ENCODE data around the gene FBXL13.

Gene FBXL13

DNA sequence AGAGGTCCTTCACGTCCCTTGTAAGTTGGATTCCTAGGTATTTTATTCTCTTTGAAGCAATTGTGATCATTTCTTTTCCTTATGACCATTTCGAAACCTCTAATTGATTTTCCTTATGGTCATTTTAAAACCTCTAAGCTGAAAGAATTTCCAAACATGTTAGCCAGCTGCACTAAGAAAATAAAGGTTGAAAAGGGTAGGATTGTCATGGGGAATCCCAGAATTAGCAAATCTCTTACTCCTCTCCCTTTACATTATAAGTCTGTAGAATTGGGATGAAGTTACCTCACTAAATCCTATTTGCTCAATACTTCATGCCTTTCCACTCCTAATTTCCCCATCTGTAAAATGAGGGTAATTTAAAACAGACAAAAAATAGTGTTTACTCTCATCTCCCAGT is 246.3 kb downstream of the FBXL13 start:
- Histone ChIP-seq H3K27ac (no peak overlapping the region), H2AFZ (ENCODE audit: low read depth) (no peak overlapping the region), H3K27me3 (ENCODE audit: insufficient read depth, low read depth) (no peaks in the 10 kb centered on the region), H4K20me1 (ENCODE audit: insufficient read depth) (no peaks in the 10 kb centered on the region), H3K79me2 (ENCODE audit: insufficient read depth, low read depth) (no peaks in the 10 kb centered on the region), H3K9ac (no peak overlapping the region), H3K4me1 (ENCODE audit: low read depth, poor library complexity, severe bottlenecking) (peaks cover 10% of the 10 kb centered on the region), H3K4me3 (IDR thresholded peaks at IDR 0.05; ENCODE audit: insufficient read depth, low read depth, low read length) (no peak overlapping the region), H3K4me2 (no peak overlapping the region), H3K36me3 (ENCODE audit: insufficient read depth) (no peaks in the 10 kb centered on the region)
- TF ChIP-seq, protein P1, sequence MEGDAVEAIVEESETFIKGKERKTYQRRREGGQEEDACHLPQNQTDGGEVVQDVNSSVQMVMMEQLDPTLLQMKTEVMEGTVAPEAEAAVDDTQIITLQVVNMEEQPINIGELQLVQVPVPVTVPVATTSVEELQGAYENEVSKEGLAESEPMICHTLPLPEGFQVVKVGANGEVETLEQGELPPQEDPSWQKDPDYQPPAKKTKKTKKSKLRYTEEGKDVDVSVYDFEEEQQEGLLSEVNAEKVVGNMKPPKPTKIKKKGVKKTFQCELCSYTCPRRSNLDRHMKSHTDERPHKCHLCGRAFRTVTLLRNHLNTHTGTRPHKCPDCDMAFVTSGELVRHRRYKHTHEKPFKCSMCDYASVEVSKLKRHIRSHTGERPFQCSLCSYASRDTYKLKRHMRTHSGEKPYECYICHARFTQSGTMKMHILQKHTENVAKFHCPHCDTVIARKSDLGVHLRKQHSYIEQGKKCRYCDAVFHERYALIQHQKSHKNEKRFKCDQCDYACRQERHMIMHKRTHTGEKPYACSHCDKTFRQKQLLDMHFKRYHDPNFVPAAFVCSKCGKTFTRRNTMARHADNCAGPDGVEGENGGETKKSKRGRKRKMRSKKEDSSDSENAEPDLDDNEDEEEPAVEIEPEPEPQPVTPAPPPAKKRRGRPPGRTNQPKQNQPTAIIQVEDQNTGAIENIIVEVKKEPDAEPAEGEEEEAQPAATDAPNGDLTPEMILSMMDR (conservative IDR thresholded peaks at IDR 0.05; ENCODE audit: low read depth, low read length), result no peak

DNA sequence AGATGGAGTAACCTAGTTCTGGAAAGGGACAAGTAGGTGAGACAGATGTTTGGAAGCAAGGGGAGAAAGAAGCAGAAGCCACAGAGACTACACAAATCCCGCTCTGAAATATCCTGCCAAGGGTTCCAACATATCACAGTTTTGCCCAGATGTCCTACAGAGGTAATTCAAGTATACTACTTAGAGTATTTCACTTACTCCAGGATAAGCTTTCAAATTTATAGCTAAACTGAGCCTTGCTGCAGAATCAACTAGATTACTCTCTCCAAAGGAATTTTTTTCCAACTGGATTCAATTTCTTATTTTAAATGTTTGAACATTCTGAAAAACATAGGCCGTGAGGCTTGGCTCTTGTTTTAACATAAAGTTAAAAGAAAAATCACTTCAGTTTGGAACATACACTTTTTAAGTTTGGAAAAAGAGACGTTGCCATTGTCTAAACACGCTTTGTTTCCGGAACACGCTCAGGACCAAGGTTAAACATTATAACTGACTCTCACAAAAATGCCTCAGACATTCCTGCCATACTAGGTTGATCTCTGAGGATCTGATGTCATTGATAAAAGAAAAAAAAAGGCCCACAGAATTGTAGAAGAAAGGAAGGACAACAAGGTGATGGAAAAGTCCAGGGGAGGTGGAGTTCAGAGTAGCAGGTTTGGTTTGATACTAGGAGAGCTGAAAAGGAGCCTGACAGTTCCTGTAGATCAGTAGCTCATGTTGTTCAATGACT is 251.0 kb downstream of the FBXL13 start:
- H3K4me2 ChIP-seq, result no peak overlapping the region
- H3K4me3 ChIP-seq (IDR thresholded peaks at IDR 0.05; ENCODE audit: insufficient read depth, low read depth, low read length), result no peak overlapping the region
- H2AFZ ChIP-seq (ENCODE audit: low read depth), result no peak overlapping the region
- H3K36me3 ChIP-seq (ENCODE audit: insufficient read depth), result no peaks in the 10 kb centered on the region
- H3K27me3 ChIP-seq (ENCODE audit: insufficient read depth, low read depth), result no peaks in the 10 kb centered on the region
- TF ChIP-seq, protein P1 (conservative IDR thresholded peaks at IDR 0.05; ENCODE audit: low read depth, low read length), result no peak
- H3K79me2 ChIP-seq (ENCODE audit: insufficient read depth, low read depth), result no peaks in the 10 kb centered on the region
- no peaks in the 10 kb centered on the region for H4K20me1 ChIP-seq (ENCODE audit: insufficient read depth)
- H3K9ac ChIP-seq, result no peak overlapping the region
- no peak overlapping the region for H3K27ac ChIP-seq
- H3K4me1 ChIP-seq (ENCODE audit: low read depth, poor library complexity, severe bottlenecking), result no peaks in the 10 kb centered on the region

DNA sequence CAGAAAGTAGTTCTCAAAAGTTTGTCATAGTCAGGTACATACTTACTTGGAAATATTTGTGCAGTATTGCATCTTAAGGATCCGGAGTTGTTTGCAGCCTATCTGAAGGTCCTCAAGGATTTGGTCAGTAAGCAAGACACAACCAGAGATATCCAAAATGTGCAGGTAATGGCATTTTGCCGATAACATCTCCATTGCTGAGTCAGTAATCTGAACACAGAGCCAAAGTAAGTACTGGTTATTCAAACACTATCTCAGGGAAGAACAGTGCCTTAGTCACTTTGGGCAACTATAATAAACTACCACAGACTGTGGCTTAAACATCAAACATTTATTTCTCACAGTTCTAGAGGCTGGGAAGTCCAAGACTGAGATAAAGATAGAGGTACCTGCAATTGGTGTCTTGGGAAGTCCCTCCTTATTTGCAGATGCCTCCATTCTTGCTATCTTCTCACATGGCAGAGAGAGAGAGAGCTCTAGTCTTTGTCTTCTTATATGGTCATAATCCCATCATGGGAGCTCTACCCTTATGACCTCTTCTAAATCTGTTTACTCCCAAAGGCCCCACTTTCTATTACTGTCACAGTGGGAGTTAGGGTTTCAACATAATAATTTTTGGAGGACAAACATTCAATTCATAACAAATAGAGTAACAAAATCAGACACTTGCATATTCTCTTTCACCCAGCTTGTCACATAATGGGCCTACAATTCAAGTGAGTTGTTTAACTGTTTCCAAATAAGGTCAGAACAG is 252.4 kb downstream of the FBXL13 start:
- Histone ChIP-seq H3K4me3 (IDR thresholded peaks at IDR 0.05; ENCODE audit: insufficient read depth, low read depth, low read length) (no peak overlapping the region), H4K20me1 (ENCODE audit: insufficient read depth) (no peaks in the 10 kb centered on the region), H3K4me1 (ENCODE audit: low read depth, poor library complexity, severe bottlenecking) (no peaks in the 10 kb centered on the region), H3K27ac (no peak overlapping the region), H2AFZ (ENCODE audit: low read depth) (no peak overlapping the region), H3K27me3 (ENCODE audit: insufficient read depth, low read depth) (no peaks in the 10 kb centered on the region), H3K4me2 (no peak overlapping the region), H3K36me3 (ENCODE audit: insufficient read depth) (no peaks in the 10 kb centered on the region), H3K79me2 (ENCODE audit: insufficient read depth, low read depth) (no peaks in the 10 kb centered on the region), H3K9ac (no peak overlapping the region)
- TF ChIP-seq, protein P1 (conservative IDR thresholded peaks at IDR 0.05; ENCODE audit: low read depth, low read length), result no peak

DNA sequence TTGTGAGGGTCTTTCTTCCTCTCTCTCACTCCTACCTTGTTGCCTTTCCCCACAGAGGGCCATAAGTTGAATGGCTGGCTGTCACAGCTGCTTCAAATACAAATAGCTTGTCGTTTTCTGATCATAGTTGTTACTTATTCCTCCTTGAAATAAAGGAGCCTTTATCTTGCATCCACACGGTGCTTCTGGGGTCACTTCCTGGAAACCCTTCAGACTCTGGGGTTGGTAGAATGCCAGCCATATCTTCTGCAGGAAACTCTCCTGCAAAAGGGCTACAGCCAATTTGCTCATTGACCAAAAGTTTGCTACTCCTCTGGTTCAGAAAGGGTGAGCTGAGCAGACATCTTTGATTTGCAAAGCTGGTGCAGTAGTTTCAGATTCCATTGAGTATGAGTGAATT is 255.4 kb downstream of the FBXL13 start:
- no peaks in the 10 kb centered on the region for H3K79me2 ChIP-seq (ENCODE audit: insufficient read depth, low read depth)
- no peaks in the 10 kb centered on the region for H3K27me3 ChIP-seq (ENCODE audit: insufficient read depth, low read depth)
- no peaks in the 10 kb centered on the region for H3K36me3 ChIP-seq (ENCODE audit: insufficient read depth)
- H3K4me2 ChIP-seq, result no peak overlapping the region
- no peaks in the 10 kb centered on the region for H4K20me1 ChIP-seq (ENCODE audit: insufficient read depth)
- H2AFZ ChIP-seq (ENCODE audit: low read depth), result no peak overlapping the region
- H3K27ac ChIP-seq, result no peak overlapping the region
- TF ChIP-seq, protein P1 (conservative IDR thresholded peaks at IDR 0.05; ENCODE audit: low read depth, low read length), result no peak
- peaks cover 15% of the 10 kb centered on the region for H3K4me1 ChIP-seq (ENCODE audit: low read depth, poor library complexity, severe bottlenecking)
- H3K4me3 ChIP-seq (IDR thresholded peaks at IDR 0.05; ENCODE audit: insufficient read depth, low read depth, low read length), result no peak overlapping the region
- no peak overlapping the region for H3K9ac ChIP-seq
